ENCODE results near the gene SNTG2.

SNTG2 gene

GRCh38 chr2:1318366-1319009 lies 367.8 kb downstream of the SNTG2 start:
- DNase-seq (ENCODE audit: low spot score): no peak

DNA sequence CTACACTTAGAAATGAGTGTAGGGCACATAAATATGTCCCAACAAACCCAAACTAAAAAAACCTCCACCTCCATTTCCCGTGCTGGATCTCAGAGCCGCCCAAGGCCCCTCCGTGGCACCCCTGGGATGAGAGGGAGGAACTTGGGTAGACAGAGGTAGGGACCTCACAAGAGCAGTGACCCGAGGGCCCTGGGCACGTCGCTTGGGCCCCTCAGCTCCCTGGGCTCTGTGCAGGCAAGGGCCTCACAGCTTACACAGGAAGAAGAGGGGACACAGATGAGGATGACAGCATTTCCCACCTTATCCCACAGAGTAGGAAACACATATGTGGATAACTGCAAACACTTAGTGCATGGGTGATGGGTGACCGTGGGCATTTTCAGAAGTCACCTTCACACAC lies 368.7 kb downstream of the SNTG2 start:
- no peak for DNase-seq (ENCODE audit: low spot score)

DNA sequence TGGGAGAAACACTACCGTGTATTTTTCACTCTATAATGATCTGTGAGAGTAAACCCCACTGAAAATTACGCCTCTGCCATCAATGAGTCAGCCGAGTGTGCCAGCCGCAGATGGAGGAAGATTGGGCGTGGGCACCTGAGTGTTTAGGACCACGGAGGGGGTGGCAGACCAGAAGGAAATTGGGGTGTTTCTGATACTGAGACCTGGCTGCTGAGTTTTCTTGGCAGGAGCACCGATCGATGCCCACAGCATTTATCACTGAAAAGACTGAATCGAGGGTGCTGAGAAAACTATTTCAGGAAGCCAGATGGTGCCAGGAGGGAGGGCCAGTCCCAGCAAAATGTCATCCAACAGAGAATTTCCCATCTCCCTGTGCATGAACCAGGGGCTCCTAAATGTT lies 370.7 kb downstream of the SNTG2 start:
- DNase-seq (ENCODE audit: low spot score): no peak

DNA sequence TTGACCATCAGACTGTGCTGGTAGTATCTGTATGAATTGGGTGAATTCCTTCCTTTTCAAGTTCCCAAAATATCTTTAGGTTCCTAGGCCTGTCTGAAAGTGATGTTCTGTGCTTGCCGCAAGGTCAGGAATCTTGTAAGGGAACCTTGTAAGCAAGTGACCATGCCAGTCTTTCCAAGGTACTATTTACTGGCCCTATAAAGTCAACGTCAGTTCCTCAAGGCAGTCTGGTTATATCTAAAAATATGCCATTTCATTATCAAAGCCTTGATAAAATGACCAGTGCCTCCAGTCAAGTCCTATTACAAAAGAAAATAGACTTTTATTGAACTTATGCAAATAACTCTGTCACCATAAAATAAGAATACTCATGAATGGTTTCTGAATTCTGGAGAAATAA lies 374.2 kb downstream of the SNTG2 start:
- DNase-seq (ENCODE audit: low spot score): no peak

- DNase-seq (ENCODE audit: low spot score): no peak
Observed at GRCh38 chr2:1328684-1329083, 378.0 kb downstream of the SNTG2 start.

DNA sequence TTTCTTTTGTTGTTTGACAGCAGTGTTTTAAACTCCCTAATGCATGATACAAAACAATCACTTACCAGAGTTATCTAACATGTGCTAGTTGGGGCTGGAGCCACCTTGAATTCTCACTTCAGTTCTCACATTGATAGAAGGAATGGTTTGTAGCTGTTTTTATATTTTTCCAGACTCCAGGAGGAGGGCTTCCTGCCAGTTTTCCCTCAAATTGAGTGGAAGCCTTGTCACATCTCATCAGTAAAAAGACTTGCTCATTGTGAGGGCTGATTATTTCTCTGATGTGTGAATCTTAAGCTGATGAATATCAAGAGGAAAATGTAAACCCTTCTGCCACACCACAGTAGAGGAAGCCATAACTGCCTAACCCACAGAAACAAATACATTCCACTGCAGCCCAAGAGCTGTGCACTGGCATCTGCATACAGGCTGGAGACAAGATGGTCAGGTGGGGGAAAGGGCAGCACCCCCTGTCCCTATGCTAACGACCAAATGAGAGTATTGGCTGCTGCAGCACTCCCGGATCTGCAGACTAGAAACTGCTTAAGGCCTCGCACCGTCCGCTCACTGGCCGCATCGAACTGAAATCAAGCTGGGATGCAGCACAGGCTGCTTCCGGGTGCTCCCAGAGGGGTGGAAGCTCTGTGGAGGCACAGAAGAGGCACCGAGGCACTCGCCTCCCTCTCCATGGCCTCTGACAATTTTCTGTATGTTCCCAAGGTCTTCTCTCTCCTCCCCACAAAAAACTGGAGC lies 388.9 kb downstream of the SNTG2 start:
- DNase-seq (ENCODE audit: low spot score): no peak

- no peak for DNase-seq (ENCODE audit: low spot score)
Observed at GRCh38 chr2:1340141-1340512, 389.5 kb downstream of the SNTG2 start.

GRCh38 chr2:1341404-1342120 lies 390.9 kb downstream of the SNTG2 start:
- DNase-seq (ENCODE audit: low spot score): no peak

DNA sequence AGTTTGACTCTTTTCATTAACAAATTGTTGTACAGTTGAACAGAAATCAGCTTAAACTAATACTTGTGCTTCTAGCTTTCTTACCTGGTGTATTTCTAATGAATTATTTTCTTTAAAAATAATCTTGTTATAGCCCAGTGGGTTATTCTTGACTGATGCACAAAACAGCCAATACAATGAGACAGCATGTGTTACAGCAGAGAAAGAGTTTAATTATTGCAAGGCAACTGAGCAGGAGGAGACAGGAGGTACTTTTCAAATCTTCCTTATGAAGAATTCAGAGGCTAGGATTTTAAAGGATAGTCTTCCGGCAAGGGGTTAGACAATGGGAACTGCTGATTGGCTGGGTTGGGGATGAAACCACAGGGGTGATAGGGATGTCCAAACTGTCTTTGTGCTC lies 398.1 kb downstream of the SNTG2 start:
- DNase-seq (ENCODE audit: low spot score): no peak

DNA sequence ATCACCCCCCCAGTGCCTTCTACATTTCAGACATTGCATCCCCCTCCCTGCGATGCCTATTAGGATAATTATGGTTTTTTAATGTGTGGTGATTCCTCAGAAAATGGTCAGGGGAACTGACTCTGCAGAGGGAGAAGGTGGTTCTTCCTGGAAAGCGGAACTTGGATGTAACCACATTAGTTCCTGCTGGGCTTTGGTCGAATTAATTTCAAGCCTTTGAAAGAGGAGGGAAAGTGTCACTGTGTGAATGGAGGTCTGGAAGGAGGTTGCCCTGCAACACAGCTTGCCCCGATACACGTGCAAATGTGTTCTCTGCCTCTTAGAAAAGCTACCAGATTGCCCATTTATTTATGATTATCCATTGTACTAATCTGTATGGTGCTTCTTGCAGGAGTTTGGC lies 399.5 kb downstream of the SNTG2 start:
- no peak for DNase-seq (ENCODE audit: low spot score)

DNA sequence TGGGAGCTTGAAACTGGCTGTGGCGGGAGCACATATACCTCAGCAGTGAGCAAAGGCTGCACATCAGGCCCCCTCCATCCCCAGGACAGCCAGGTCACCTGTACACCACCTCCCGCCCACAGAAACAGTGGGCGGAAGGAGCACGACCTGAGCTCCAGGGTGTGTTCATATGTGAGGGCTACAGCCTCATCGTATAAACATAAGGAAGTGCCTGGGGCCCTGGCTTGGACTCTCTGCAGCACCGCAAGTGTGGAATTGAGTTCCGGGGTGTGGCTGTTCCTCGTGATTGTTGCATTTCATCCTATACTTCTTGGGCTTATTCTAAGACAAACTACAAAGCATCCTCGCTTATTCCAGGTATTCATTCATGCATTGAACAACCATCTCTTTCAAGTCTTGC lies 402.5 kb downstream of the SNTG2 start:
- DNase-seq (ENCODE audit: low spot score): no peak

- no peak for DNase-seq (ENCODE audit: low spot score)
Observed at GRCh38 chr2:1353543-1353942, 402.9 kb downstream of the SNTG2 start.

DNA sequence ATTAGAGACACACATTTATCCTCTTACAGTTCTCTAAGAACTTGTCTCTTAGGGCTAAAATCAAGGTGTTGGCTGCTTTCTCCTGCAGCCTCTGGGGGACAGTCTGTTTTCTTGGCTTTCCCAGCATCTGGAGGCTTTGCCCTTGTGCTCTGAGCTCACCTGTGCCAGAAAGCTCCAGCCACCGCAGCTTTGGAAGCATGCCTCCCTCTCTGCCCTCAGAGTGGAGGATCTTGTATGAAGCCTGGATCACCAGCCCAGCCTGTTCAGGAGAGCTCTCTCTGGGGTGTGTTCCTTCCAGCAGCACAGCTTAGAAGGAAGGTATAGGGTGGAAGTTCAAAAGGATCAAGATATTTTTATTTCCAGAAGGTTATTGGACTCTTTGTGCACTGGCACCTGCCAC lies 409.5 kb downstream of the SNTG2 start:
- DNase-seq (ENCODE audit: low spot score): no peak

GRCh38 chr2:1360557-1361250 lies 410.1 kb downstream of the SNTG2 start:
- DNase-seq (ENCODE audit: low spot score): no peak

GRCh38 chr2:1363367-1363766 lies 412.7 kb downstream of the SNTG2 start:
- no peak for DNase-seq (ENCODE audit: low spot score)

DNA sequence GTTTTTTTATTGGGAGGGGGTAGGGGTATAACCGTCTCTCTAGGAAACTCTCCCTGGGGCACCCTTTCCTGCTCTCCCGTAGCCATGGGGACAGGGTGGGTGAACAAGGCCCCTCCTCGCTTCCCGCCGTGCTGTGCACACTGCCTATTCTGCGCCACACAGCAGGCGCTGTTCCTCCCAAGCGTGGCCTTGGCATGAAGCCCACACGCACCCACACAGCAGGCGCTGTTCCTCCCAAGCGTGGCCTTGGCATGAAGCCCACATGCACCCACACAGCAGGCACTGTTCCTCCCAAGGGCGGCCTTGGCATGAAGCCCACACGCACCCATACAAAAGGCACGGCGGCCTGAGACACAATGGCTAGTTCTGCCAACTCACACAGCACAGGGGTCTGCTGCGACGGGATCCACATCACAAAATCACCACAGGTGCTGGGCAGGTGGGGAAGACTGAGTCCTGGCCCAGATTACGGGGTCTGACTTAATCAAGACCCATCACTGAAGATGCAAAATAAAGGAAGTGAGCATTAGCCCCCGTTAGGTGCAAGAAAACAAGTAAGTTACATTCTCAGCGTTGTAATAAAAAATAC lies 416.0 kb downstream of the SNTG2 start:
- no peak for DNase-seq (ENCODE audit: low spot score)

DNA sequence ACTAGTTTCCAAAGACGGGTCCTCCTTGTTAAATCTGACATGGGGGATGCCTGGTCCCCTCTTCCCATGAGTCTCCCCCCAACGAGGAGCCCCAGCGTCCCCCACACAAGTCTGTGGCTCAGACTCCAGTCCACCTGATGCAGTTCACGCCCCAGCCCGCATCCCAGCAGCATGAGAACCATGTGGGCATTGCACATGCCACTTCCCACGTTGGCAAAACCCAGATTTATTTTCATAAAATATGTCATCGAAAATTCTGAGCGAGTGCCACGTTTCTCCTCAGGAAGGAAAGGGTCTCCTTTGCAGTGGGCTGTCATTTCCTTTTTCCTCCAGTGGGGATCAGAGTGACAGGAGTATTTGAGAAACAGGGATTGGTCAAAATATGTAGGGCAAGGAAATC lies 417.0 kb downstream of the SNTG2 start:
- DNase-seq (ENCODE audit: low spot score): no peak

DNA sequence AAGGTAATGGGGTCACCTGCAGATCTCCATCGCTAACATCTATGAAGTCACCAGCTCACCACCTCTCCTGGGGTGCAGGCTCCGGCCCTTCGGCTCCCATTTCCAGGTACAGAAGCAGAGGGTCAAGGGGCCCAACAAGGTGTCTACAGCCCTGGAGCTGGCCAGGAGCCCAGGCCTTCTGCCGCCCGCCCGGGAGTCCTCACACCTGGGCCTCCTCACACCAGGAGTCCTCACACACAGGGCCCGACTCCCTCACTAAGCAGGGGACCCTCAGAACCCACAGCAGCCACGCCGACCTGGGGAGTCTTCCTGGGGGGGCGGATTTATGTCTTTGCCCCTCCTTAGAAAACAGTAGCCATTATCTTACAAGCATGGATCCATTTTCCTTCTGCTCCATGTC lies 419.3 kb downstream of the SNTG2 start:
- no peak for DNase-seq (ENCODE audit: low spot score)

- DNase-seq (ENCODE audit: low spot score): no peak
Observed at GRCh38 chr2:1370461-1370860, 419.8 kb downstream of the SNTG2 start.

GRCh38 chr2:1371082-1371481 lies 420.4 kb downstream of the SNTG2 start:
- DNase-seq (ENCODE audit: low spot score): no peak

DNA sequence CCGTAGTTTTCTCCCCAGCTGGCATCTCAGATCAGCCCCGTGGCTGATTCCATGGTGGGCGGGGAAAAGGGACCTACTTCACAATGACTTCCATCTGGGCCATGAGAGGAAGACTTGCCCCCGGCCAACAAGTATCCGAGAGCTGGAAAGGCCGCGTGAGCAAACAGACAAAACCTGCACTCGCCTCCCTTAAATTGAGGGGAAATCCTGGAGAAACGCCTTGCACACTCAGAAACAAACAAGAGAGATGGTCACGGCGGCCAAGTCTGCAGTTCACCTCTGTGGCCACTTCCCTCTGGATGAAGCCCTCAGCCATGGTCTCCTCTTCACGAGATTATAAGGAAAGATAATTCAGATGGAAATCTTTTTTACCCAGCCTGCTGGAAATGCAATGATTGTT lies 423.2 kb downstream of the SNTG2 start:
- DNase-seq (ENCODE audit: low spot score): no peak

- DNase-seq (ENCODE audit: low spot score): no peak
Observed at GRCh38 chr2:1374287-1374686, 423.6 kb downstream of the SNTG2 start.

Measured in COLO829 (cell line).